ENCODE data around the gene RHBG.

RHBG gene

DNA sequence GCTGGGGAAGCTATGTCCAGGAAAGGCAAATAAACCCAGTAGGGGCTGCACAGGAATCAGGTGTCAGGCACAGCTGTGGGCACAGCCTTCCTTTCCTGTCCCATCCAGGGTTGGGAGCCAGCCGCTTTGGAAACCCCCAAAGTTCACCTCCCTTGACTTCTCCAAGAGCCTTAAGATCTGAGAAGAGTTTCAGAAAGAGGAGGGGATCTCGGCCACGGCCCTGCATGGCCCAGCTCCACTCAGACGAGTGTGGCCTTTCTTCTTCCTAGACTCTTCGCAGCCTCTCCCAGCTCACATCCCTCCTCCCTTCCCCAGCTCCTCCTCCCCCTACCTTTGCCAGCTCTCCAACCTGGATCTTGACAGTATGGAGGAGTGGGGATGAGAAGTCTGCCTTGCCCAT, 36.7 kb downstream of the RHBG start:
- DNase-seq: peak in 1 of 56 donors; percentile 39

DNA sequence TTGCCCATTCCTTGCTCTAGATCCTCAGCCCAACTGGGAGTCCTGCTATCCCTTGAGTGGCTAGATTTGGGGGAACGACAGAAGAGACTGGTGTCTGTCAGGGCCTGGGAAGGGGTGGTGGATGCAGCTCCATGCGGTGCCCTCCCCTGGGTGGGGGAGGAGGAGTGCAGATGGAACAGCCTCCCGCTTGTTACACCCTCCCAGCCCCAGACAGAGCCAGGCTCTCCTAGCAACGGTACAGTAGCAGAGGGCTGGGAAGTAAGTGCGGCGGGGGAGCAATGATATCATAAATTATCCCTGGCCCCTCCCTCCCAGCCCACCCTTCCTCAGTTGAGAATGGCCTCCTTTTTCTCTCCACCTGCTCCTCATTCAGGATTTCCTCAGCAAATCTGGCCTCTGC, 37.2 kb downstream of the RHBG start:
- DNase-seq: peak in 39 of 56 donors; percentile 28 to 86 (median 61)

DNA sequence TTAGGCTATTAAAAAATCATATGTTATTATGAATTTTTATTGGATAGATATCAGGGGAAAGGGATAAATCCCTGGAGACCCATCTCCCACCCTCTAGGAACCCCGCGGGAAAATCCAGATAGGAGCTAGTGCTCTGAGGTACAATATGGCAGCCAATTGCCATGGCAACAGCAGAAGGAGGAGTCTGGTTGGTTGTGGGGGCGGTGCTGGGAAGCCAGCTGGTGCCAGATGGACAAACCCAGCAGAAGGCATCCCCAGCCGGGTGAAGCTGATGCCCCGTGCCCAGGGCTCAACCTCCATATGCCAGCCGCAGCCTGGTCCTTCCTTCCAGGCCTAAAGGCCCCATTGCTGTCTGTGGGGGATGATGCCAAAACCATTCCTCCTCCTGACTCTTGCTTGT, 38.3 kb downstream of the RHBG start:
- DNase-seq: peak in 52 of 56 donors; percentile 20 to 88 (median 70)

DNA sequence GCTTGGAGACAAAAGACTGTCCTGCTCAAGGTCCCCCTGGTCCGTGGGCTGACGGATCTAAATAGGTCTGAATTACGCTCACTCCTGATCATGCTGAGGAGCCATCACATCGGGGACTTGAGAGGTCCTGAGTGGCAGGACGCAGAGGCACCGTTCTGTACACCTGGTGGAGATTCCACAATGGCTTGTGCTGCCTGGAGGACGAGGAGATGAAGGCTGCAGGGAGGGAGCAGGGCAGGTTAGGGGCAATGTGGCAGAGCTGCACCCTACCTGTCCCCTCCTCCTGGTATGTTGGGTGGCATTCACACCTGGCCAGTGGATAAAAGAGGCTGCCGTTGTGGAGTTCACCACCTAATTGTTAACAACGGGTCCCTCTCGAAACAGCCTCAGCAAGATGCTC, 38.7 kb downstream of the RHBG start:
- no peak for DNase-seq

DNA sequence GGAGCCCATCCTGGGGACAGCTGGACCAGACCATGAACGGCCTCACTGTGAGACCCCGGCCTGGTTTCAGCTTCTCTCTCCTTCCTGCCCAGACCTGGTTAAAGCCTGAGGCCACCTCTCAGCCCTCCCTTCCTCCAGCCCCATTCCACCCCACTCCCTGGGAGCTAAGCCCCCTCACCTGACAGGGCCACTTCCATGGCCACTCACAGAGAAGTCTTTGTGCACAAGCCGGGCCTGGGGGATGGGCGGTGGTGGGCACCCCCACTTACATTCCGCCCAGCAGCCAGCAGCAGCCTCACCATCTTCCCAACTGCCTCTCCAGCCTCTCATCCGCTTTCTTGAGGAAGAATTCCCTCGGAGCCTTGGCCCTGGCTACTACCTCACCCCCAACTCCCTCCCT, 40.4 kb downstream of the RHBG start:
- DNase-seq: peak in 10 of 56 donors; percentile 18 to 55 (median 42)

DNA sequence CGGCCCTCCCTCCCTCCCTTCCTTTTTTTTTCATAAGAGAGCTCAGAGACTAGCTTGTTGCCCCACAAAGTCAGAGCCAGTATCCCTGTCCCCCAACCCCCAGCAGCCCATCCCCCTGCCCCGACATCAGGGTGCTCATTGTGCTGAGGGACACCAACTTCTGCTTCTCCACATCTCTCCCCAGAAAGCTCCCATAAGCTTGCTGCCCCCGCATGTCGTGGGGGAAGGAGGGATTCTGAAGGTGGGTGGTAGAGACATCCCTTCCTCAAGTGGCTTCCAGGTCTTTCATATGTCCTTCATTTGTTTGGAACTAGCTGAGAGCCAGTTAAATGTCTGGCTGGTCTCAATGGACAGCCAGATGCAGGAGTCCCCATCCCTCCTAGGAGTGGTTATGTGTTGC, 41.2 kb downstream of the RHBG start:
- no peak for DNase-seq

DNA sequence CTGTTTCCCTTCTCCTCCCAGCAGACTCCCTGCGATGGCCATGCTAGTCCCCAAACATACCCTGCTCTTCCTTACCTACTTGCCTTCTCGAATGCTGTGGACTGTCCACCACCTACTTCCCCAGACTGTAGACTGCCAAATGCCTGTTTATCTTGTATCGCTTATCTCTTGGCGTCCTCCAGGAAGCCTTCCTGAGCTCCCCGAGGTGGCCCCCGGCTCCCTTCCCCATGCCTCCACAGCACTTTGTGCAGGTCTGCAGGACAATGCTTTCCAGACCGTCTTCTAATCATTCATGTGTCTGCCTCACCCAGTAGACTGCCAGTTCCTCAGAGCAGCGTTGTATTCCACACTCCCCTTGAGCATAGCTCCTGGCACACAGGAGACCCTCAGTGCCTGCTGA, 41.7 kb downstream of the RHBG start:
- DNase-seq: no peak

DNA sequence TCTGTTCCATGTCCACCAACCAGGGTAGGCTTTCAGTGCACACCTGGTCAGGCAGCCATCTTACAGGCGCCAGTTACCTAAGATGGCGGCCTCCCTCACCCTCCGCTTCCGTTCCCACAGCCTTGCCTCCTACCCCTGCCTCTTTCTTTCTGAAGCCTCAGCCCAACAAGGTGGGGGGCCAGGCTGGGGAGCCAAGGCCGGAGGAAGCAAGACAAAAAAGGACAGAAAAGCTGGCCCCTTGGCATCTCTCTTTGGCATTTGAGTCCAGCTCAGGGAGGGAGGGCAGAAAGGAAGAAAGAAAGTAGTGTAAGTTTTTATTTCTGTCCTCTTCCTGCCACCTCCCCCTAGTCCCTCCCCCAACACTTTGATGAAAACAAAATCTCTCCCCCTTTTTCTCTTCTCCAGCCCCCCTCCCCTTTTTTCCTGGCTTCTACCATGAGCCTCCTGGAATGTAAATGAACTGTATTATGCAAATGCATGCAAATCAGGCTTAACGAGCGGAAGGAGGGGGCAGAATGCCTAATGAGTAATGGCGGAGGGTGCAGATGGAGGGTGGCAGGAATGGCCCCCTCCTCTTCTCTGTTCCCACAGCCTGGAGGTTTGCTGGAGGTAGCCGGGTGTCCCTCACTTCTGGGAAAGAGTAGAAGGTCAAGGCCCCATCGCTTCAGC, 43.8 kb downstream of the RHBG start:
- peak in 49 of 56 donors; percentile 32 to 92 (median 78) for DNase-seq

DNA sequence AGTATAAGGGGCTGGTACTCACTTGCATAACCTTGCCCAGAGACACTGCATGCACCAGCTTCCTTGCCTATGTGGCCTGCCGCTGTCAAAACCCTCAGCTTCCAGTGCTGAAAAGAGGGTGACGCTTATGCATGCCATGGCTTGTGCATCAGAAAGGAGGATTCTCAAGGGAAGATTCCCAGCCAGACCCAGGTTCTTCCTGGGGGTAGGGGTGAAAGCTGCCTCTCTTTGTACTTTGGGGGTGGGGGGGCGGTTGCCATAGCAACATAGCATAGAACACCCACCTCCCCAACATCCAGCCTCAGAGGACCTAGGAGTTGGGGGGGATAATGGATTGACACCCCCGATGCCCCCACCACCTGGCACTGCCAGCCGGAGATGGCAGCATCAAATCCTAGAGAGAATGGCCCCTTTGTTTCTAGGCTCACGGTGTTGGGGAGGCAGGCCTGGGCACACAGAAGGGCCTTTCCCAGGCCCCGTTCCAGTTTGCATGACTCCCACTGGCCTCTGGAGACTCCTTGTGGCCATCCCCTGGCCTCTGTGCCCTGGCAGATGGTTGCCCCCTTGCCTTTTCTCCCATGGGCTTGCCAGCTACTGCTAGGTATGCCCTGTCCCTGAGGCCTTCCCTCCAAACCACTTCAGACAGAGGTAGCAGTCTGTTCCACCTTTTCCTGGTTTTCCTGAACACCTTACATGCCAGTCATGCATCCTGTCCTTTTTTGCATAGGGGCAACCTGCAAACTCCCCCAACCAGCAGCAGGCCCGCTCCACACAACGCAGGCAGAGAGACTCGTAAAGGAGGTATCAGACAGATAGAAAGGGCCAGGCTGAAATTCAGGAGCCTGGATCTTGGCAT, 44.6 kb downstream of the RHBG start:
- DNase-seq: peak in 55 of 56 donors; percentile 39 to 95 (median 88)

DNA sequence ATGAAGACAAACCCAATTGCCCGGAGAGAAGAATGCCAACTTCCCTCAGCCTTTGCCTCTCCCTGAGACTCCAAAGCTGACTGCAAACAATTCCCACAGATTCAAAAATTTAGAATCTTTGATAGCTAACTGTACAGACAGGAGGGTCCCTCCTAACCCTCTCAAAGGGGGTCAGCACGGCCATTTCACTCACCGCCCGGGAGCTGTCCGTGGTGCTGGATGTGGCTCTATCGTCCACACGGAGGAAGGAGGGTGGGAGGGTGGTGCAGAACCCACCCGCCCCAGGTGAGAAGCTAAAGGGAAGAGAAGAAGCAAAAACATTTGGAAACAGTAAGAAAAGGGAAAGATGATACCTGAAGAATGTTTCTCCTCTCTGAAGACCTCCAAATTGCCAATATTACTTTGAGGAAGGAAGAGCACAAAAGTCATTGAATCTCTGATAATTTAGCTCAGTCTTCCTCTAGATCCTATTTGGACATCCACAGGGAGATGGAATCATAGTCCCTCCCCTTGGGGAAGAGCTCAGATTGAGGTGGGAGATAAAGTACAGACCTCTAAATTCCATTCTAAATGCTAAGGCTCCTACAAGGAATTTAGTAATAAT, 45.6 kb downstream of the RHBG start:
- peak in 12 of 56 donors; percentile 16 to 61 (median 34) for DNase-seq

DNA sequence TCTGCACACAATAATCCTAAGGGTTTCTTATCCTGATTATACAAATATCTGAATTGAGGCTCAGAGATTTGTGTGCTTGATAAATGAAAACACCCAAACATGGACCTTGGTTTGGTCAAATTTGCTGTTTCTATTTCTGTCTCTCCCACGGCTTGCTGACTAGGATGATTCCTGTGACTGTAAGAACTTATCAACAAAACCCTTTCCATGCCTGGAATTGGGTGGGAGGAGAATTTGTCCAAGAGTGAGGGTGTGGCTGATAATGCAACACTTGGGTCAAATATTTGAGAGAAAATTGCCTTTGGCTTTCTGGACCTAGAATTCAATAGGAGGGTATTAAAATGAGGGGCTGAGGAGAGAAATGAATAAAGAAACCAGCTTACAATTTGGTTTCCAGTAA, 48.0 kb downstream of the RHBG start:
- DNase-seq: no peak

DNA sequence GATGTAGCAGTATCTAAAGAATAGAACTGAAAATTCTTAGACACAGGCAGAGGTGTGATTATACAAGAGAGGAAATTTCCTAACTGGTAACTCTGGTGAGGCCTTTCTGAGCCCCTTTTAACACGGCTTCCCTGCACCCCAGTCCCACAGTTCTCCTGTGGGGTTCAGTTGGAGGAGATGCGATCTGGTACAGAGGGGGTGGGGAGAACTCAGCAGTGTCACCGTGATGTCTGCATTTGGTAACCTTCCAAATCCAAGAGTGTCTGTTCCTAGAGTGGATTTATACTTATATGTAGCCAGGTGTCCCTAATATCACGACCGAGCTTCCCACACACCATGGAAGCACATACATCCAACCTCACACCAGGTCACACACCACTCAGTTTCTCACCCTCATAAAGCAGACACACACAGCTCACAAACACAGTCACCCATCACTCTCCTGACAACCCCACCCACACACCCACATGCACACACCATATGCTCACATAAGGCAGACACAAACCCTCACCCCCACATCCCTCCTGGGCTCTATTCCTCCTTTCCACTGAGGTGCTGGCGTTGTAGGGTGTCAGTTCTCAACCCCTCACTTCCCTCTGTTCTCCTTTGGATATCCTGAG, 48.5 kb downstream of the RHBG start:
- DNase-seq: peak in 15 of 56 donors; percentile 30 to 66 (median 45)

DNA sequence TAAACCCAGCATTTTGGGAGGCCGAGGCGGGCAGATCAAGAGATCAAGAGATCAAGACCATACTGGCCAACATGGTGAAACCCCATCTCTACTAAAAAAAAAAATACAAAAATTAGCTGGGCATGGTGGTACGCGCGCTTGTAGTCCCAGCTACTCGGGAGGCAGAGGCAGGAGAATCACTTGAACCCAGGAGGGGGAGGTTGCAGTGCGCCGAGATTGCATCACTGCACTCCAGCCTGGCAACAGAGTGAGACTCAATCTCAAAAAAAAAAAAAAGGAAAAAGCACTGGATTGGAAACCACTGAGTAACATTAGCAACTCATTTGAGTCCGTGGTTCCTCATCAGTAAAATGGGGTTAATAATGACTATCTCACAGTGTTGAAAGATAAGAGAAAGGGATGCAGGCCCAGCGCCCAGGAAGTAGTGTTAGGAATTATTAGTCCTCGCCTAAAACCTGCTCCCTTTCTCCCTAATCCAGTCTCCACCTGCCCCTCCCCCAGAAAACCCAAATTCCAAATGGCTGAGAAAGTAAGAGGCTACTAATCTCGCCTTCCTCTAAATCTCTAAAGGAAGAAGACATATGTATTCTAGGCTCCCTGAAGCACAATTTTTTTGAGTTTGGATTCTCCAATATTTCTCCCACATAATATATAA, 49.5 kb downstream of the RHBG start:
- no peak for DNase-seq

DNA sequence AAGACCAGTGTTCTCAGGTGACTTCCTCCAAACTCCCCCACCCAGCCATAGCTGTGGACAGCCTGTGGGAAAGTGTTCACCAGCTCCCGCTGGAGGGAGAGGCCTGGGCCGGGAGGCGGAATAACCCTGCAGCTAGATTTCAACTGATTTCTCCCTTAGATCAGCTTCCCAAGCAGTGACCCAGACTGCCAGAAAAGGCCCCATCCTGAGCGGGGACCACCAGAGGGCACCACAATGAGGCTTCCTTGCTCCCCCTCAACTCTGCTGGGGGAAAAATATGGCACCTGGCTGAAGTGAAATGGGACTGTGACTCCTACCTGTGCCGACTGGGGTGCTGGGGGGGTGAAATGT, 50.8 kb downstream of the RHBG start:
- DNase-seq: peak in 3 of 56 donors; percentile 24 to 45 (median 43)

DNA sequence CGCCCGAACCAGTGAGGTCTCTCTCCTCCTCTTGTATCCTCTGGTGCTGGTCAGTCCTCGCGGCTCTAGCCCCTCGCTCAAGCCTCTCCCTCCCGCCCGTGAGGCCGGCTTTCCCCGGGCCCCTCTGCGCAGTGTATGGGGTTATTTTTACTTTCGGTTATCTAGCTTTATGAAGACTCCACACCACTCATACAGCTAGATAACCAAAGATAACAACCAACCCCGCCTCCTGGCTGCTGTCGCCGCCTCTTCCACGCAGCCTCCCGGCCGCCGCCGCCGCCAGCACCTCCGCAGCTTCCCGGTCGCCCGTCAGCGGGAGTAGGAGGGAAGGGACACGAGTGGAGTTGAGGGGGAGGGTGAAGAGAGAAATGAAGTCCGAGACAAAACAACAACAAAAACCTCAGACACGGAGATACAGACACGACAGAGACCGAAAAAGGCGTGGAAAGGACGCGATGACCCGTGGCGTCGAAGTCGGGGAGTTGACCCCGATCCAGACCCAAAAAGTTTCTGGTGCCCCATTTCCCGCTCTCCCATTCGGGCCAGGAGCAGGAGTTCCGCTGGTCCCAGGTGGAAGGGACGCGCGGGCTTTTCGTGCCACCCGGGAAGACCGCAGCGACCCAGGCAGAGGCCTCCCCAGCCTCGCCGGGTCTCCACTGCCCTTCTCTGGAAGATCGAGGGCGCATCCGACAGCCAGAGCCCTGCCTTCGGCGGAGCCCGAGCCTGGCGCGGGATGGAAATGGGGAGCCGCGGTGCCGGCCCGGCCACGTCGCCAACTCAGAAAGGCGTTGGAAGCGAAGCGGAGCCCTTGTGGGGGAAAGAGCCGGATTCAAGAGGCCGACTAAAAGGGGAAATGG, 51.4 kb downstream of the RHBG start:
- peak in 2 of 56 donors; percentile 44 to 45 for DNase-seq

DNA sequence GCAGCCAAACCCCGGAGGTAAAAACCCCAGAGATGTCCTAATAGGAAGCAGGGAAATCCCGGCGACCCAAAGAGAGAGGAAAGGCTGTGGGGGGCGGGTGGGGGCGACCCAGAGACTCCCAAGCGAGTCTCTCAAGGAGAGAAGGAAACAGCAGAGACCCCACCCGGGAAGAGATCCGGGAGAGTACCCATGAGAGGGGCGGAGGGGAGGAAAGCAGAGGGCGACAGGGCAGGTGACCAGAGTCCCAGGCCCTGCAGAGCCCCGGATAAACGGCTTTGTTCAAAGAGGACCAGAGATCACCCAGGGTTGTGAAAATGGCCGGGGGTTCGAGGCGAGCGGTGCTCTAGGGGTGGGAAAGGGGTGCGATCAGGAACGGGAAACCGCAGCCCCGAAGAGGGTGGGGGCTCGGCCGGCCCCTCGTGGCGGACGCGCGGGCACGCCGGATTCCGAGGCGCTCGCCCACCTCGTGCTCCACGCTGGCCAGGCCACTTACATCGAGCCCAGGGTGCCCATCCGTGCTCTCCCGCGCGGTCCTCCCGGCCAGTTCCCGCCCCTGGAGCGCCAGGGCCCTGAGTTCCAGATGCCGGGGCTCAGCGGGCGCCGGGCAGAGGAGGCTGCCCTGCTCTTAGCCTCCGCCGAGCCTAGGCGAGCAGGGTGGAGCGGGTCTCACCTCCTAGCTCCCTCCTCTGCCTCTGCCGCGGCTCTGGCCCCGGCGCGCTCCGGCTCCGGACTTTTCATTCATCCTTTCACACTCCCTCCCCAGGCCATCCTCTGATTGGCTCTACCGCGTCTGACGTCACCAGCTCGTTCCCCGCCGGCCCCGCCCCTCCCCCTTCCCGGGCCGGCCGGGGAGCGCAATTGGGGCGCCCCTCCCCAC, 52.3 kb downstream of the RHBG start:
- peak in 55 of 56 donors; percentile 52 to 94 (median 83) for DNase-seq

DNA sequence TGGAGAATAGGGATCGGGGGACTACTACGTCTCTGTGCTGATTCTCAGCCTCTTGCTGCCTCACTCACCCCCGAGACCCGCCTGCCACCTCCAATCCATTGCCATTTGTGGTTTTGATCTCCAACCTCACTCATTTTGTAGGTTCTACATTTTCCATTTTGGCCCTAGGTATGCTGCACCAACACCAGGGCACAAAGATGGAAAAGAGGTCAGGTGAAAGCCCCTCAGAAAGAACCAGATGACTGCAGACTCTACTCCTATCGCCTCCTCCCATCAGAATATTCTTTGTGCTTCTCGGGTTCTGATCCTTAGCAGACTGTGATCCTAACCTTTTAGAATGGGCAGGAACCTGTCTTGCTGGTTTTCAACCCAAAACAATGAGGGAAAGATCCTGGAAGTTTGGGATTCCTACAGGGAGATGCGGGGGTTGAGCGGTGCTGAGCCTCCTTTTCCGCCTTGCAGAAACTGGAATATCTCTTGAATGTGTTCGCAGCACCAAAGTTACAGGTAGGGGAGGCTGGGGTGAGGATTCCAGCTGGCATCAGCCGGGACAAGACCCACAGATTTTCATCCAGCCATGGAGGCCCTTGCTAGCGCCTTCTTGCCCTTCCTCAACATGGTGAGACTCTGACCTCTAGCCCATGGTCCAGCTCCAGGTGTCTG, 53.1 kb downstream of the RHBG start:
- DNase-seq: no peak

DNA sequence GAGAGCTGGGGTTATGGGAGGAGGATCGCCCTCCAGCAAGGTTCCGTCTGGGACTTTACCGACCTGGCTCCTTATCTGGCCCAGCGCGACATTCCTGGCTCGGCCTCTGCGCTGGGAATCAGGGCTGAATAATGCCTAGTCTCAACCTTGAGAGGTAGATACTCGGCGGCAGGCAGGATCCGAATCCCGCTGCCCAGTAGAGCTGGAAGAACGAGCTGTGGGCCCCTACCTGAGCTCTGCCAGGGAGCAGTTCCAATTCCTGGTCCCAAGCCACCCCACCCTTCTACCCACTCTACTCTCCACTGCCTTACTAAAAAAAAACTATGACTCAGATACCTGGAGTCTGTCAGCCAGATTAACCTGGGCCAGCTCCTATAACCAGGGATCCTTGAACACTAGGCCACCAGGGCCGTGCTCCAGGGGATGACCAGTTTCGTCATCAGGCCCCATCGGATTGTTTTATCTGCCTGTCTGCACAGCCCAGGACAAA, 53.6 kb downstream of the RHBG start:
- DNase-seq: peak in 2 of 56 donors; percentile 35 to 39
